Measurements from ENCODE around the gene PRXL2B.
"Not testable (repeated sequence)": the region's sequence is repeated elsewhere in the genome, so short reads cannot be mapped to it uniquely, and the experiment has no call there.

Gene PRXL2B

GRCh38 chr1:2564815-2565374 lies 21.7 kb upstream of the PRXL2B start:
- DNase-seq = no peak

GRCh38 chr1:2566101-2567045 lies 20.2 kb upstream of the PRXL2B start:
- no peak for DNase-seq

DNA sequence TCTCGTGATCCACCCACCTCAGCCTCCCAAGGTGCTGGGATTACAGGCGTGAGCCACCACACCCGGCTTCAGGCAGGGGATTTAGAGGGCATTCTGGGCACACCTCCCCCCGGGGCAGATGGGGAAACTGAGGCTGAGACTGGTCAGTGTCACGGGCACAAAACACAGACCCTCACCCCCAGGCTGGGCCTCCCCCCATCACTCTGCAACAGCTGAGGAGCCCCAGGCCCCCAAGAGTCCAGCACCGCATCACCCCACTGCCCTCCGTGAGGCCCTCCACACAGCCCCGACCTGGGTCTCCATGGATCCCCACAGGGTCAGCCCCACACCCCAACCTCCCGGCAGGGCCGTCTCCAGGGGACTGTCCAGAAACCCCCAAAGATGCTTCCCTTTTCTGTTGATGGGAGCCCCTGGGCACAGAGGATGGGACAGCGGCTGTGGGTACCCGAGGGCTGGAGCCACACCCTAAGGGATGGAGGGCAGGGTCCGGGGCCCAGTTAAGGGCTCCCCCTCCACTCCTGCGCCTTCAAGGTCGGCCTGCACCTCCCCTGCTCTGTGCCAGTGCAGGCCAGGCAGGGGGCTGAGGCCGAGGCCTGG lies 19.4 kb upstream of the PRXL2B start:
- DNase-seq = no peak

GRCh38 chr1:2568187-2568816 lies 18.3 kb upstream of the PRXL2B start:
- DNase-seq = not testable (repeated sequence)

- no peak for DNase-seq
These were observed 17.5 kb upstream of the PRXL2B start for GRCh38 chr1:2569060-2569459.

GRCh38 chr1:2569703-2570102 lies 16.9 kb upstream of the PRXL2B start:
- not testable (repeated sequence) for DNase-seq

GRCh38 chr1:2570332-2570731 lies 16.2 kb upstream of the PRXL2B start:
- DNase-seq = no peak

- DNase-seq = no peak
These were observed 15.2 kb upstream of the PRXL2B start for GRCh38 chr1:2571348-2571747.

- no peak for DNase-seq
These were observed 13.2 kb upstream of the PRXL2B start for GRCh38 chr1:2573250-2573920.

DNA sequence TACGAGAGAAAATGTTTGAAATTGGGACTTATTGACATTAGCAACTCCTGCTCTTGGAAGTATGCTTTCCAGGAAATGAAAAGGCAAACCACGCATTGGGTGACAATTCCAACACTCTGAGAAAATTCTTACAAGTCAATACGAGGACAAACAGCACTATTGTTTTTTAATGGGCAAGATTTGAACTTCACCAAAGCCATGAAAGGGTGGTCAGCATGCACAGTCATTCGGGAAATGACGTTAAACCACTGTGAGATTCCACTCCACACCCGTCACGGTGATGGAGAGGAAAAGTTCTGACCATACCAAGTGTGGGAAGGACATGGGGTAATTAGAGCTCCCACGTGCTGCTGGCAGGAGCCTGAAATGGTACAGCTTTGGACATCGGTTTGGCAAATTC lies 12.2 kb upstream of the PRXL2B start:
- no peak for DNase-seq

GRCh38 chr1:2575801-2576663 lies 10.5 kb upstream of the PRXL2B start:
- no peak for DNase-seq

DNA sequence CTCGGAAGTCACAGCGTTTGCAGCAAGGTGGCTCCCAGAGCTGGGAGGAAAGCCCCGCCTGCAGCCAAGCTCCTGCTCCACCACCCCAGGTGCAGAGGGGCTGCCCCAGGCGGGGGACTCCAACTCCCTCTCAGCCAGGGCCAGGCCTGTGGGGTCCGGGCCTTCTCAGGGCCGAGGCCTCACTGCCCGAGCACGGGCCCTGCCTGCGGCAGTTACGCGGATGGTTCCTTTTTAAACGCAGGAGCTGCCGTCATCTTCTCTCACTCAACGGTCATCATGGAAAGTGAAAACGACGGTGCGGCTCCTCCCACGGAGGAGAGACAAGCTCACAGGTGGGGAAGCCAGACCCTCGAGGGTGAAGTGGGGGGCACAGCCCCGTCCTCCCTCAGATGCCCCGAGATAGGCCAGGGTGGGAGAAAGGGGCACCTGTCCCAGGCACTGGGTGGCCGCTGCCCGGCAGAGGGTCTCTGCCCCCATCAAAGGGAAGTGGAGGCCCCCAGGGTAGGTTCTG lies 9.0 kb upstream of the PRXL2B start:
- DNase-seq = peak; percentile 62

GRCh38 chr1:2578758-2579118 lies 7.8 kb upstream of the PRXL2B start:
- DNase-seq = no peak

- DNase-seq = no peak
These were observed 5.9 kb upstream of the PRXL2B start for GRCh38 chr1:2580691-2581090.

GRCh38 chr1:2582391-2582790 lies 4.2 kb upstream of the PRXL2B start:
- no peak for DNase-seq

DNA sequence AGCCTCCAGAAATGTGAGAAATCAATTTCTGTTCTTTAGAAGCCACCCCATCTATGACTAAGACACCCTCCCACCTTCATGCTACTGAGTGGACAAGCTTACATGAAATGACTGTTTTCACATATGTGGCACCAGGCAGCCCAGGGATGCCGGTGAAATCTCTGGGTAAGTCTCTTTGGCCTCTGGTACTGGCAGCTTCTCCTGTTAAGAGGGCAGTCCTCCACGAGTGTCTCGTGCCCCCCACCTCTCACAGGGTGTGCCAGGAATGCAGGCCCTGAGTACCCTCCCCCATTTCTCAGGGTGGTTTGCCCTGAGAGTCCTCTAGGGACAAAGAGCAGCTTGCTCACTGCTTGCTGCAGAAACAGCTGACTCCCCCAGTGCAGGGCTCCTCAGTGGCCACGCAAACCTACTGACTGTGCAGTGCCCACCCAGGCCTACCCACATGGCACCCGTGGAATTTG lies 3.2 kb upstream of the PRXL2B start:
- DNase-seq = peak; percentile 35

DNA sequence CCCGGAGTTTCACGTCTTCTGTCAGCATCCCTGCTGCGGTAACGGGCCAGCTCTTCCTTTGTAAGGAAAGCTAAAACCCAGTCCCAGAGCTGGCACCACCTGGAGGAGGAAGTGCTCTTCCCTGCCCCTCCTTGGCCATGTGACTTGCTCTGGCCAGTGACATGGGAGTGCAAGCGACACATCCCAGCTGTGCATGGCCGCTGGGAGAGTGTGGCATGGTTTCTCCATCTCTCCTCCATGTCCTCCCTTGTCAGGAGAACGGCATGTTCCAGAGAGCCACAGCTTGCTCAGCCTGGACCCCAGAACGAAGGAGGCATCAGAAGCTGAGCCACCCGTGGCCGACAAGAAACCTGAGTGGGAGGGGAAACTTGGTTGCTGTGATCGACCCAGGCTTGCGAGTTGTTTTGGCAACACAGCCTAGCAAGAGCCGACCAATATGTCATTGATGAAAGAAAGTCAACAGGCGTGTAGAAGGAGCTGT lies 2.7 kb upstream of the PRXL2B start:
- DNase-seq = peak; percentile 59

DNA sequence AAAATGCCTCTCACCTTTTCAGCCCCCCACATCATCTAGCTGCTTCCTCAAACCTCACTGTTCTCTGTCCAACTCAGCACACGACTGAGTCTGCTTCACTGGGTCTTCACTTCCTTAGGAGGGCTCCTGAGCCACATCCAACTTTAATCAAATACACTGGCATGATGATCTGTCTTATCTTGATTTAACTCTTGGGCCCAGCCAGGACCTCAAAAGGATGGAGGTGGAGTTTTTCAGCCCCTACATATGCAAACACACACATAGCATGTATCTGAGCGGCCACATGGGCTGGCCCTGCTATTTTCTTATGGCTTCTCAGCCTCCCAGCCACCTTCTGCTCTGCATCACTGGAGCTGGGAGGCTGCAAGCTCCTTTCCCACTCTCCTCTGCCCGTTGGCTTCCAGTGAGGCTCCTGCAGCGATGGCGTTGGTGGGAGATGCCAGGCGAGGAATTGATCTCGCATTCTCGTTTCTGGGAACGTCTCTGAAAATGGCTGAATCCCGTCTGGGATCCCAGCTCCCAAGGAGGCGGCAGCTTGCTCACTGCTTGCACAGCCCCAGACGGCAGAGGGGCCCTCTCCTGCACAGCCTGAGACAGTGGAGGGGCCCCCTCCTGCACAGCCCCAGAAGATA lies 1.8 kb upstream of the PRXL2B start:
- DNase-seq = no peak

DNA sequence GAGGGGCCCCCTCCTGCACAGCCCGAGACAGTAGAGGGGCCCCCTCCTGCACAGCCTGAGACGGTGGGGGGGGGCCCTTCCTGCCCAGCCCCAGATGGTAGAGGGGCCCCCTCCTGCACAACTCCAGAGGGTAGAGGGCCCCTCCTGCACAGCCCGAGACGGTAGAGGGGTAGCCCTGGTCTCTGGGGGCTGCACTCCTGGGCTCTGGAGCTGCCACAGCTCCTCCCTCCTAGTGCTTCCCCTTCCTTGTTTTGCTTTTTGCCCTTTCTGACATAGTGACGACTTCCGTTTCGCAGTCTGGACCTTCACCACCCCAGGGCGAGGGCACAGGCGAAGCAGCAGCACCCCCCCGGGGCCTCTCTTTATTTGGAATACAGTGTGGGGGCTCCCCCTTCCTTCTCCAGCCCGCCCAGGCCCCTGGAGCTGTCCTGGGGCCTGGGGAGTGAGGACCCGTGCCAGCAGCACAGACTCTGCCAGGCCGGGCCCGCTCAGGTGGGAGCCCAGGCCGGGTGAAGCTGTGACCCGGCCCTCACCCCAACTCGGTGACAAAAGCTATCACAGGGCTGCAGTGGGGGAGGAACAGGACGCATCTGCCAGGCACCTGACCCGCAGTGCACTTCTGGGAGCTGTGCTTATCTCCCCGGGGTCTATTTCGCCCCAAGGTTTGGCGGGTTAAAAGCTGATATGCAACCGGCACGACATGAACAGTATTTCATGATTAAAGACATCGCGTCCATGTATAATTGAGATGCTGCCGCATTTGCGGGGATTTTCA lies 1.1 kb upstream of the PRXL2B start:
- DNase-seq = peak; percentile 63

Data from activated naive CD4-positive, alpha-beta T cell treated with Interleukin-2 at 50 U/mL for 16 hours (primary cell).